OCI-LY3 (cell line): ENCODE data around the gene SH3PXD2A.

ENCODE experiments used
- CTCF ChIP-seq: fragments of 200-600, 300-600 bp; sonication (generic); IDR thresholded peaks from 2 replicates; pipeline ENCODE4 v1.5.1; 2014; ENCODE audit warnings: antibody characterized with exemption, low read length, low read depth
- EZH2phosphoT487 ChIP-seq: fragments of 200-600 bp; shearing (Covaris generic); IDR thresholded peaks from 2 replicates; pipeline ENCODE4 v1.6.1; 2018; ENCODE audit warnings: antibody characterized with exemption, mixed run types, low read depth

- TF ChIP-seq CTCF: no peak
- no peak for TF ChIP-seq EZH2phosphoT487
Measured at GRCh38 chr10:103580430-103580829, 274.9 kb downstream of the SH3PXD2A start.
